Stimulated activated CD8-positive, alpha-beta memory T cell treated with anti-CD3 and anti-CD28 coated beads, Interleukin-15, amount 100 ng/mL, for 48 hours (primary cell): Measurements from ENCODE around the gene RGS7.
"Not testable (repeated sequence)": the region's sequence is repeated elsewhere in the genome, so short reads cannot be mapped to it uniquely, and the experiment has no call there.

Experiments used
- DNase-seq, 2 donors: peaks; one replicate each; pipeline ENCODE4 v3.0.0-alpha.2; 2020; ENCODE audit warnings: low read depth in 2 of 2

RGS7 gene

DNA sequence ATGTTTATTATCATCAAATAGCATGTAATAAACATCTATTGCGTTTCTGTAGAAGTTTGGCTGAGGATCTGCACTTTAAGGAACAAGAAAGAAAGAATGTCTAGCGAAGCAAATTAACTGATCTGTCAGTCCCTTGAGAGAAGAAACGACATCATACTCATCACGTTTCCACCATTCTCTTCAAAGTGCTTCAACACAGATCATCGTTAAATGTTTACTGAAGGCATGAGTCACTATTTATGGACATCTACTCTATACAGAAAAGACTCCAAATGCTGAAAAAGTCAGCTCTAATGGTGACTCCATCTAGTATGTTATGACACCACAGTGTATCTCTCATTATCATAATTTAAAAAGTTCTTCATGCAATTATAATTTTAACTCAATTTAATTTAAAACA lies 369.1 kb downstream of the RGS7 start:
- DNase-seq = no peak

DNA sequence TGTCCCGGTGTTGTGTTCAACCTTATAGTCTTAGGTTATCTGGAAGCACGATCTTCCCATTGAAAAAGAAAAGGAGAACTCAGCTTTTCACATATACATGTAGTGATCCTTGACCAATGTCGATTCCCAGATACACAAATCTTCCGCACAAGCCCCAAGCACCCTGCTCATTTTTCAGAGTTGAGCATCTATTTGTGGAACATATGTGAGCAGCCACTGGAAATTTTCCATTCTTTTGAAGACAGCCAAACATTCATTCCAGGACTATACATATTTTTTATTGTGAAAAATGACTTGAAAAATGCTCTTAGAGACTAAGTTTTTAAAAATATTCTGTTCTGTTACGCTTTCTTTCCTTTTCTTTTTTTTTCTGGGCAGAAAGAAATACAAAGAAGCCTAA lies 371.9 kb downstream of the RGS7 start:
- no peak for DNase-seq

DNA sequence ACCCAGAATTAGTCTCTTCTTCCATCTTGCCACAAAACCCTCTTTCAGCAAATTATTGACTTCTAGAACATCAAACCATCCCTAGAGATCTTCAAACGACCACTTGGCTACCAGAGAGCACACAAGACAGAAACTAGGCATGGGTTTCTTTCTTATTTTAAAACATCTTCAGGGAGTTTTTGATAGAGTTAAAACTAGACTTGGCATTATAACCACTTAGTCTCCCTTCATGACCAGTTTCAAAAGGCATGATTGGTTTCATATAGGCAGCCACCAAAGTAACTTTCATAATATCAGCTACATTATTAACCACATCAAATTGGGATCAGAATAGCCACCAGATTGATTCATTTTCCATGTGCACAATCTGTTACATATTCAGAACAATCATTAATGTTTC lies 376.7 kb downstream of the RGS7 start:
- DNase-seq = no peak

DNA sequence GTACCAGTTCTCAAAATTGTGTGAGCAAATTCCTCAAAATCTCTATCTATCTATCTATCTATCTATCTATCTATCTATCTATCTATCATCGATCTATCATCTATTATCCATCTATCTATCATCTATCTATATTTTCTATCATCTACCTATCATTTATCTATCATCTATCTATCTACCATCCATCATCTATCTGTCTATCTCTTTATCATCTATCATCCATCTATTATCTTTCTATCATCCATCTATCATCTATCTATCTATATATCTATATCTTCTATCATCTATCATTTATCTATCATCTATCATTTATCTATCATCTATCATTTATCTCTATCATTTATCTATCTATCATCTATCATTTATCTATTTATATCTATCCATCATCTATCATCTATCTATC lies 380.3 kb downstream of the RGS7 start:
- no peak for DNase-seq

DNA sequence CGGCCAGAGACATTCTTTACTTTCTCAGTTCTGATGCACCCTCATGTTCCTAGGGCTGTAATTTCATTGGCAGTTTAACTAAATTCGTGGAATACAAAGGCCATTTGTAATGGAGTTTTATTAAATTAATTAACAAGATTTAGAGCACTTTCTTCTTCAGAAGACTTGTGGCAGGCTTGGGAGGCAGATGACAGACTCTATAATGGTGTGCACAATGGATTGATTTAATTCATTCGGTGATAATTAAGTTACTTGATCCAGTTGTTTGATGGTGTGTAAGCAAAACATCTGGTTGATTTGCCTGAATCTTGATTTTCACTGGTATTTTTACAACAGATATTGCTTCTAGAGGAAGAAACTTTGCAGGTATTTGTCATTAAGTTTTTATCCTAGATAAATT lies 383.1 kb downstream of the RGS7 start:
- no peak for DNase-seq

DNA sequence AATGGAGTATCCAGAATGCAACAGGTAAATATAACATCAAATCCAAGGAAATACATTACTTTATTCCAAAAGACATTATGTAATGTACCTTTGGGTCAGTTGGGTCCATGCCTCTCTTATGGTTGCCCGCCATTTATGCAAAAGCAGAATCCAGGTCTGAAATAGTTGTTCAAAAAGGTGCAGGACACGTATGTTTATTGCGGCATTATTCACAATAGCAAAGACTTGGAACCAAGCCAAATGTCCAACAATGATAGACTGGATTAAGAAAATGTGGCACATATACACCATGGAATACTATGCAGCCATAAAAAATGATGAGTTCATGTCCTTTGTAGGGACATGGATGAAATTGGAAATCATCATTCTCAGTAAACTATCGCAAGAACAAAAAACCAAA lies 384.9 kb downstream of the RGS7 start:
- not testable (repeated sequence) for DNase-seq

DNA sequence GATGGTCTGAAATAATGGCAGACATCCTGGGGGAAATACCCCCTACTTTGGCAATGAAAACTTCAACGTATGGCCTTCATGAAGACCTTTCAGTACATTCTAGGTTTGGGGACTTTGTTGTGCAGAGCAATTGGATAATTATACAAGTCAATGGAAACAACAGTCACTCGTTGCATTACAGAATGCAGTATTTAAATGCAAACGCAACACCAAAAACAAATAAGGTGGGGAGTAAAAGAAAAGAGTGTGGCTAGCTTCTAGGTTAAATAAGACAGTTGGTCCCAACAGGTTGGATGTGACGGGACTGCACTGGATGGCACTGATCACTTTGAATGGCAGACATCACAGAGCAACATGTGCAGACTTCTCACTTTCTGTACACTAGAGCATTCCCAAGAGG lies 386.8 kb downstream of the RGS7 start:
- DNase-seq = no peak

DNA sequence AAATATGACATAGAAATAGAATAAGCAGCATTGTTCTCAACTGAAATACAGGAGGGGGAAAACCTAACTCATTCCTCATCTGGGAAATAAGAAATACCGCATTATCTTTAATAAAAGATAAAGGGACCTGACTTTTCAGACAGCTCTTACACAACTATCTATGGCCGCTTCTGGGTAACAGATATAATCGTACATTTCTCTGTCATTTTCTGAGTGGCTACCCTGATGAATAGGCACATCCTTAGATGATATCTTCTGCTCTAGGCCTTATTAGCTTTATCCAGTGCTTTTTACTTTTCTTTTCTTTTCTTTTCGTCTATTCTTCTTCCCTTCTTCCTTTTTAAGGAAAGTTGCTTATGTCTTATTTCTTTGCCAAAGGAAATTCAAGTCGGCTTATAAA lies 388.1 kb downstream of the RGS7 start:
- DNase-seq = no peak

DNA sequence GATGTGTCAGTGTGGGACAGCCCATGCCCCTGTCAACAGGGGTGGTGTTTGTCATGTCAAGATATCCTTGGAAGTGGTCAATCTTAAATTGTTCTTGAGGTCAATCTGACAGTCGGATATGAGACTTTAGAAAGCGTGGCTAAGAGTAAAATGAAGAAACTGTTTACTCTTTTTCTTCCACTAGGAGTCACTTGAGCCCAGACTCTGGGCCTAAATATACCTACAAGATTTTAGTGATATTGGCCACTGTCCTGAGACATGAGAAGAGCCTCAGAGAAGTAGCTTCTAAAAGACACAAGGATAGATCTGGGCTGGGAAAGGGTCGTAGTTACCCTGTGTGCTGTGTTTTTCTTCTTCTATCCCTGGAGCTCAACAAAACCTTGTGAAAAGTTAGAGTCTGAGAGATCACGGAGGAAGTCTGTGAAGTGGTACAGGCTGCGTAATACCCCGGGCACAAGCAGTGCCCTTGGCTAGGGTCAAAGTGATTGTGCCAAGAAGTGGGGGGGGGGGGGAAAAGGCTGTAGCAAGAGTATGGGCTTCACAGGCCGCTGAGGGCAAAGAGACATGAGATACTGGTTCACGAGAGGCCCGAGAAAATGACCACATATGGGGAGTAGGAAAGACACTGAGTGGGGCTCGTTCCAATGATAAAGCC lies 389.8 kb downstream of the RGS7 start:
- no peak for DNase-seq

DNA sequence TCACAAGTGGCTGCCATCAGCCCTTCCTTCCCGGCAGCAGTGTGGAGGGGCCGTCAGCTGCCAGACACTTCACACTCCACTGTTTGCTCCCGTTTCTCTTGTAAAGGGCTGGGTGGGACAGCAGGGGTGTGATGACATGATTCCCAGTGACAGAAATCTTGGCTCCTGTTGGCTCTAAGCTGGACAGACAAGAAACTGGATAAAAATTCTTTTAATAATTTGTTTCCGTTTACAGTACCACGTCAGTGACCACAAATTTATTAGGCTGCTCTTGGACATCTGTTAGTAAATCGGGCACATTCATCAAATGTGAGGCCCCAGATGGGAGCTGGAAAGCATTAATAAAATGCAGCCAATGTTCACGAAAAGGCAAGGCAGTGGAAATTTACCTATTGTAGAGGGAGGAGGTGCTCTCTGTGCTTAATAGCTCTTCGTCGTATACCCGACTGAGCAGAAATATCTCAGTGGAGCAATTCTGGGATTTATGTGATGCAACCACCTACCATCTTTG lies 391.4 kb downstream of the RGS7 start:
- no peak for DNase-seq

DNA sequence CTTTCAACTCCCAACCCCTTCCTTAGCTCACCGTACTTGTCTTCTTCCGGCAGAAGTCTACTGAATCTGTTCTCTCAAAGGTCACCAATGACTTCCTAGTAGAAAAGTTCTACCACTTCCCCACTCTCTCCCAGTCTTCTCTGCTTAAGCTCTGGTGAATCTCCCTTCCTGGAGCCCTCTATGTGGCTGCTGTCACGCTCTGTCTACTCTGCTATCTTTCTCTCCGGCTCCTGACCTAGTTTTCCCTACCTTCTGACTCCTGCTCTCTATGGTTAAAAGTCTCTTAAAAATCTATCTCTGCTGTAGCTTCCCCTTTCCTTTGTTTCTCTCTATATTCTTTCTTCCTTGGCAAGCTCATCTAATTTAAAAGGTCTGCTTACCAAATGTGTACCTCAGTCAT lies 394.9 kb downstream of the RGS7 start:
- no peak for DNase-seq

DNA sequence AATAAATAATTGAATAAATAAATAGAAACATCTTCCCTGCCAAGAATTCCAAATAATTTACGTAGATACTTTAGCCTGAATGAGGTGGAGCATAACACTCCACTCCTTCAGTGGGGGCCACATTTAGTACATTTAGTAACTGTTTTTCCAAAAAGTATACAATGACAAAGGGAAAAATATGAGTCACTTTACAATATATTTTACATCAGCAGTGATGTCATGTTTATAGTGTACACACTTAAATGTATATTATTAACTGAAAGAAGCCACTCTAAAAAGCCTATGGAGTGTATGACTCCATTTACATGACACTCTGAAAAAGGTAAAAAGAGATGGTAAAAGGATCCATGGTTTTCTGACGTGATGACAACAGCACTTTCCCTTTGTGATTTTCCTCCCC lies 400.6 kb downstream of the RGS7 start:
- DNase-seq = no peak

DNA sequence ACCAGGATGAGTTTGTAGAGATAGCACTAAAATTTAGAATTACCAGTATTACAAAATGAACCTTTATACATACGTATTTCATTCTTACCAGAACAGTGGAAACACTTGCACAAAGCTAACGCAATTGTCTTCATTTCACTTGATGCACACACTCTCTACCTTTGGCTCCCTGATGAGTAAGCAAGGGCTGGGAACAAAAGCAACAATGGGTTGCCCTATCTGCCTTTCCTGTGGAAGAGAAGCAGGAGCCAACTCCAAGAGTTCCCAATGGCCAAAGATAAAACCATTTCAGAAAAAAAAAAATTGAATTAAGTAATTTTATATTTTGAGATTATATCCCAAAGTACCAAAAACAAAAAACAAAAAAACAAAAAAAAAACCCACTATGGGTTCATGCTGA lies 401.0 kb downstream of the RGS7 start:
- DNase-seq = no peak

DNA sequence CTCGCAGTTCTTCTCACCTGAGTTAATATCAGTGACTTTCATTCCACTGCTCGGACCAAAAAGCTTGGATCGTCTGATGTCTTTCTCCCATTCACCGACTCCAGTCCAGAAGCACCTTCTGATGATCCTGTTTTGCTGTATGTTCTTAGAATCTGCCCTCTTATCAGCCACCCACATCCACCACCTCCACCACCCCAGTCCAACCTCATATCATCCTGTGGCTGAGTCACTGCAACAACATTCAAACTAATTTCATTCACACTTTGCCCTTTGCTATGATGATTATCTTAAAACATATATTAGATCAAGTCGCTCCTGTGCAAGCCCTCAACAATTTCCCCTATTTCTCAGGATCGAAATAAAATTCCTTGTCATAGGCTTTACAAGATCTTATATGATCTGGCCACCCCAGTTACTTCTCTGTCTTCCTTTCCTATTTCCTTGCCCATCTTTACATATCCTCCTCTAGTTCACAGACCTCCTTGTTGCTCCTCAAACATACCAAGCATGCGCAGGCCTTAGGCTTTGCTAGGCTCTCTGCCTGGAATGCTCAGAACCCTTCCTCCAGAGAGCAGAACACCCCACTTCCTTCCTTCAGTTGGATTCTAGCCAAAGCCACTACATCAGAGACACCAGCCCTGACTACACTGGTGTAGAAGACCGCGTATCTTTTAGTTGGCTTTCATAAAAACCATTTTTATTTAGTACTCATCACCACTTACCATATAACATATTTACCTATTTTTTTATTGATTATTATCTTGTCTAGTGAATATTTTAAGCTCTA lies 409.4 kb downstream of the RGS7 start:
- no peak for DNase-seq

DNA sequence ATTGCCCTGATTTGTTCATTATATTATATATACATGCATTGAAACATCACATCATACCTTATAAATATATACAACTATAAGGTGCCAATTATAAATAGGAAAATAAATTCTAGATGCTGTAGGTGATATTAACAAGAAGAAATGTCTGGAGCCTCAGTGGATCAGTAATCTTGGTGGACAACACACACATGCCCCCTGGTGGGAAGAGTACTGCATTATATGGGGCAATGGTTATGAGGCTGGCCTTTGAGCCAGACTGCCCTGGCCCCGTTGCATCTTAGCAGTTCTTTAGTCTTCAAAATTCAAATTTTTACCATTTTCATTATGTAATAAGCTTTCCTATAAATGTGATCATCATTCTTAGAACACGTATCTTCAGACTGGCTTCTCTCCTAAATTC lies 410.1 kb downstream of the RGS7 start:
- no peak for DNase-seq

DNA sequence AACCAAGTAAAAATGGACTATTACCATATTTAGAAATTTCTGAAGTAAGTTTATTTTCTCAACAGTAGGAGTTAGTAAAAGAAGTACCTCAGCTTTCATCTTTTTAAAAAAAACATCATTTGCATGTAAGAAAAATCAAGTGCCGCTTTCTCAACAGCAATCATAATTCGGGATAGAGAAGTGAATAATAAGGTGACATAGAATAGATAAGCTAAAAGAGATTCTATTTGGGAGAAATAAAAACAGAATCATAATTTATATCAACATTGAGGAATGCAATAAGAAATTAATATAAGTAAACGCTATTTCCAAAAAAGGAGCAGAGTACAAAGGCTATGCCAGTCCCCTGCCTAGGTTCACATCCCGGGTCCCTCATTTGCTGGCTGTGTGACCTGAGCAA lies 414.1 kb downstream of the RGS7 start:
- DNase-seq = no peak

DNA sequence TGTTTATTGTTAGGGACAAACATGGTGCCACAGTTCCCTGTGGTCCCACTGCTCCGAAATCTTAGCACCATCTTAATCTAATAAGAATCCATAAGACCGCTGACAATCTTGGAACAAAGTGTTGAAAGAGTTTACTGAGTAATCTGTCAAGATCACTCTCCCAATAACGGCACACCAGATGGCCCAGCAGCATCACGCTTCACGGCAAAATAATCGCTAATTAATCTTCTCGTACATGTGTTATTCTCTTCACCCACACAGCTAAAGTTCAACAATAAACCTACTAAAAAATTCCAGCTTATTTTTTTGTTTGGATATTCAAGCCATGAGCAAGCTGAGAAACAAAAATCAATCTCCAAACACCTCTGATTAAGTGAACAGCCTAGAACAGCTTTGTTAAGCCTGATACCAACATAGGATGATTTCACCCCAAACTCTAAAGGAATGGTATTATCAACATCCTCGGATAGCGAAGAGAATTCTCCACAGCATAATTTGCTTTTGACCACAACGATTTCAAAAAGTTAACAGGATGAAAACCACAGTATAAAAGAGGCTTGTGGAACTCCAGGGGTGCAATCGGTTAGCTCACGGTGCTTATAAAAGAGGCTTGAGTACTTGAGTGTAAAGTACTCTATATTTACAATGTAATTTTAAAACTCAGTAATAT lies 415.2 kb downstream of the RGS7 start:
- no peak for DNase-seq

DNA sequence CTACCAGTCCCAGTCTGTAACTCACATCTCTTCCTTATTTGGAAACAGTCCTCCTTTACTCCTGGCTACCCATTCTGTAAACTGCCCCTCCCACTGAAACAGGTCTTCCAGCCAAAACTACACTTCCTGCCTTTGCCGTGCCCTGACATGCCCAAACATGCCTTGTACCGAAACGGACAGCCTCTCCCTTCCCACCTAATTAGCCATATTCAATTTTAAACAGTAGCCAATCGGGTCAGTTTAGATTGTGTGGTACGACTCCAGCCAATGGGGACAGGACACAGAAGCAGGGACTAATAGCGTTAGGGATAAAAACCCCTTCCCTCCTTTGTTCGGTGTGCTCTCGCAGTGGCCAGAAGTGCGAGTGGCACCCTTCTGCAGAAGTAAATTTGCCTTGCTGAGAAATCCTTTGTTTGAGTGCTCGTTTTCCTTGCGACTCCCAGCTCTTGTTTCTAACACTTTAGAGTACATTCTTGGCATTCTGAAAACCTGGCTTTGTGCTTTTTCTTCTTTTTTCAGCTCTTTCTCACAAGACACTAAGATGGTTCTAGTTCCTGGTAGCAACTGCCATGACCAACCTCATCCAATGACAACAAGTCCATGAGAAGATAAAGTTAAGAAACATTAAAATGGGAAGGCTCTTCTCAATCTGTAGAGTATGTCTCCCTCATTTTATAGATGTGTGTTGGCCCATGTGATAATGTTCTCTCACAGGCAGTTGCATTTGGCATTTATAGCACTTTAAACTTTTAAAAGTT lies 419.9 kb downstream of the RGS7 start:
- no peak for DNase-seq

DNA sequence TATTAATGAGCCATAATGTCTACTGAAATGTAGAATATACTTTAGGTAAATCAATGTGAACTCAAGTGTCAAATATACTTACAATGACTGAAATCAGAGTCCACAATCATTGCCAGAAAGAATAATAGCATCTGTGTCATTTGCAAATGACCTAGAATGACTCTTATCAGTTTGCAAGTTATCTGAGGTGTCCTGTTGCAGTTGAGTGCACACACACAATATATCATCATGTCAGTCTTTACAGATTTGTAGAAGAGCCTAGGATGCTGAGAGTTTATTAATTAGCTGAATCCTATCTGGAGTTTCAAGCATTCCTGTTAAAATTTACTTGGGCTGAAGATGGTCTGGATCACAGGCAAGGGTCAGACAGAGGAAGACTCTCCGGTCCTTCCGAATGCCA lies 421.1 kb downstream of the RGS7 start:
- no peak for DNase-seq

DNA sequence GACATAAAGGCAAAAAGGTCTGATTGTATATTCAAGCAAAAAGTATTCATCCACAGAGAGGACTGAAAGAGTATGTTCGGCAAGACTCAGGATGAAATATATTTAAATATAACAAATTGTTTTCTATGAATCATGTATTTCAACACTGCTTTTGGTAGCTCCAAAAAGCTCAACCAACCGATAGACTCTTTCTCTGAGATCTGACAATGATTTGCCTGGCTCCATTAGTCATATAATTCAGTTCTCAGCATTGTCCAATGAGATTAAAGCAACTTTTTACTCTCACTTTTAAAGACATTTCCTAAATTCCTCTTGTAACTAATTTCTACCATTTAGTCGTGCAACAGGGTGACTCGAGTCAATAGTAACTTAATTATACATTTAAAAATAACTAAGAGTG lies 426.0 kb downstream of the RGS7 start:
- no peak for DNase-seq

DNA sequence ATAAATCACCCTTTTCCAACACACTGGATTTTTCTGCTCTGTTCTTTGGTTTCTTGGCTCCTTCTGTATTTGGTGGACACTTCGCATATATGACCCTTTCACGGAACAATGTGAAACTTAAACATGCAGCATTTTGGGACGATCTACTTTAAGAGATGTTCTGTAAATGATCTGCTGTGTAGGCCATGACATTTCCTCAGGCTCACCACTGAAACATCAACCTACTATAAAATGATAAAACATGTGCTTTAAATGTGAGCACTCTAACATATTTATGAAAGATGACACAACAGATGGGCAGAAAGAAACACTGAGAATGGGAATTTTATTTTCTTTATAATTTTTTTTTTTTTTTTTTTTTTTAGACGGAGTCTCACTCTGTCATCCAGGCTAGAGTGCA lies 428.7 kb downstream of the RGS7 start:
- no peak for DNase-seq

DNA sequence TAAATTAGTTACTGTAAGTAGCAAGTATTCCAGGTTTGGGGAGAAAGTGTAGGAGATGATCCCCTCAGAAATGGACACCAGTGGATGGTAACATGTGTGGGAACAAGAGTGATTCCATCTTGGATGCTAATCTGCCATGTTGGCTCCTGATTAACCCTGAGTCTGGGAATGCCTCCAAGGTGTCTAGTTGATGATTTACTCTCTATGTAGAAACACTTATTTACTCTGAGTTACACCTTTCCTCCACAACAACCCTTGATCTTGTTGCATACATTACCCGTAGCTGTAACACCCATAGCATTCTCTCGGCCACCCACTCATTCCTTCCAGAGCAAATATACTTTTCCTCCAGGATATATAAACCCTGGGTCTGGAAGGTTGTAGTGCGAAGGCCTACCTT lies 429.2 kb downstream of the RGS7 start:
- DNase-seq = no peak
